ENCODE data around the gene SEMA5B. TPM values are rescaled to one million over a fixed set of nuclear protein-coding genes. Genes with fewer than 3 reads are reported as not detected.

SEMA5B gene
- total and polyA plus RNA-seq, 4 donors: 14.2 to 65.5 (median 39.1) TPM

DNA sequence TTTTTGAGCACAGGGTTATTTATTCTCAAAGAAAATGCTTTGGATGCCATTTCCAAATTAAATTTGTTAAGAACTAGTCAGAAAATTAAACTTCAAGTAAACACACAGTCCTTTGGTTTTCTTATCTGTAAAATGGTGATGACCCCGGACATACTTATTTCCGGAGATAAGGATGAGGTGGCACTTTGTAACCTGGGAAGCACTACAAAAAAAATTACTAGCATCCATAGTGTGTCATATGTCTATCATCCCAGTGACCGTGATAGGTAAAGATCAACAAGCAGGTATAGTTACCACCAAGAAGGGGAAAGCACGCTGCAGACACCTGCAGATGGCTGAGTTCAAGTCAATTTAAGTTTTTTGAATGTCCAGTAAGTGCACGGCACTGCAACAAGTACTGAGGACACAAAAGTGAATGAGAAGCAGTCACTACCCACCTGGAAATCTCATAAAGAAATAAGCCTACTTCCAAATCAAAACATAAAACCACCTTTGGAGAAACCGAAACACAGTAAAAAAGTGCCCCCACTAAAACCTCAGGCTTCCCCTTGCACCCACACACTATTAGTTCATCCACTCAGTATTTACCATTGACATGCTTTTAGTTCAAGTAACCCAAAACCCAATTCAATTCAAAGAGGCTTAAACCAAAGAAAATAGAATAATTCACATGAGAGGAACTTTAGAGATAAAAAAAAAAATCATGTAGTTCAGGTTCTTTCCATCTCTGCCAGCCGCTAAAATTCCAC is 24.6 kb downstream of the SEMA5B start:
- Histone ChIP-seq H3K4me3 (ENCODE audit: low read depth, low read length) (no peak overlapping the region), H3K27me3 (ENCODE audit: control insufficient read depth, insufficient read depth, low read length) (peaks cover 11% of the 10 kb centered on the region), H3K4me1 (ENCODE audit: control insufficient read depth, insufficient read depth, low read length) (peaks cover 13% of the 10 kb centered on the region), H3K27ac (ENCODE audit: low read depth, low read length) (no peak overlapping the region), H3K9me3 (ENCODE audit: control insufficient read depth, insufficient read depth, low read length) (no peaks in the 10 kb centered on the region), H3K36me3 (ENCODE audit: control insufficient read depth, insufficient read depth, low read length) (no peaks in the 10 kb centered on the region)
- no peak for DNase-seq (ENCODE audit: low read depth in 4 of 6, low spot score in 6 of 6)
- WGBS (ENCODE audit: insufficient coverage): 82% methylated on average over 4 of the region's 7 CpGs

DNA sequence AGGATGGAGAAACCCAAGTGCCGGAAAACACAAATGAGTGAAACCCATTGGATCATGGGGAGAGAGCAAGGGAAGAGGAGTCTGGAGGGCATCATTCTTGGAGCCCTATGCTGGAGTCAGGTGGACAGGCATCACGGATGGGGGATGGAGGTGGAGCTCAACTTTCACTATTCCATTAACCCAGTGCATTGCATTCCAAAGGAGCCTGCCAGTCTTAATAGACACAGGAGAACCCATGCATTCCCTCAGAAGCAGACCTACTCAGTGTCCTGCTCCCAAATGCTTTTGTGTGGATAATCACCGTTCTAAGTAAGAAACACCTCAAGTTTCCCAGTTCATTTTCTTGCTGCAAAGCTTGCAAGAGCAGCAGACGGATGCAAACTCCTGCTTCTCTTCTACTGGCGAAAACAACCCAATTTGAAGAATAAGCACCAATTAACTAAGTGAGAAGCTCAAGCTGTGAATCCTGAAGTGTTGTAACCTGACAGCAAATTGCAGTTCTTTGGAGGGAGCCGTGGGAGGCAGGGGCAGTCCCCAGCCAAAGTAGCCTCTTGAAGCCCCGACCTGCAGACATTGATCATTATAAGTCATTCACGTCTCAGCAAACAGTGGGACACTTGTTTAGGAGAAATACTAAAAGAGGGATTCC is 25.3 kb downstream of the SEMA5B start:
- 77% methylated on average over 4 of the region's 8 CpGs for WGBS (ENCODE audit: insufficient coverage)
- no peak overlapping the region for H3K27ac ChIP-seq (ENCODE audit: low read depth, low read length)

DNA sequence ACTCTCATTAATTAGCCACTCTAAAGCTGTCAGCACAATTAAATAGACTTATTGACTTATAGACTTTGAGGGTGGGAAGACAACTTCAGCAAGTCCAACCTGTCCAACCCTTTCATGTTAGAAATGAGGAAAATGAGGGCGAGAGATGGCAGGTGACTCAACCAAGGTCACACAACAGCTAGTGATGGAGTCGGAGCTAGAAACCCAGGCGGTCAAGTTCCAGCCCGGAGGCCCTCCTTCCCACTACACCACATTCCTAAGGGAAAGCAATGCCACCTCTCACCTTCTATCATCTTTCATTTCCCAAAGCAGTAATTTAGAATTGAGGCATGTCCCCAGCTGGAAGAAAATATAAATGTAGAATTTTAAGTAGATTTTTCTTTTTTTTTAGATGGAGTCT is 28.7 kb downstream of the SEMA5B start:
- WGBS (ENCODE audit: insufficient coverage): no CpG with 5 or more reads among the region's 4 CpGs
- Histone ChIP-seq H3K36me3 (ENCODE audit: control insufficient read depth, insufficient read depth, low read length) (peaks cover 3% of the 10 kb centered on the region), H3K27me3 (ENCODE audit: control insufficient read depth, insufficient read depth, low read length) (peaks cover 18% of the 10 kb centered on the region), H3K4me1 (ENCODE audit: control insufficient read depth, insufficient read depth, low read length) (peaks cover 46% of the 10 kb centered on the region), H3K4me3 (ENCODE audit: low read depth, low read length) (no peak overlapping the region), H3K9me3 (ENCODE audit: control insufficient read depth, insufficient read depth, low read length) (no peaks in the 10 kb centered on the region), H3K27ac (ENCODE audit: low read depth, low read length) (no peak overlapping the region)
- DNase-seq (ENCODE audit: low read depth in 4 of 6, low spot score in 6 of 6): no peak

More for the DNA sequence above, 25.3 kb downstream of the SEMA5B start:
- Histone ChIP-seq H3K27me3 (ENCODE audit: control insufficient read depth, insufficient read depth, low read length) (peaks cover 13% of the 10 kb centered on the region), H3K9me3 (ENCODE audit: control insufficient read depth, insufficient read depth, low read length) (no peaks in the 10 kb centered on the region), H3K36me3 (ENCODE audit: control insufficient read depth, insufficient read depth, low read length) (peaks cover 3% of the 10 kb centered on the region), H3K4me3 (ENCODE audit: low read depth, low read length) (no peak overlapping the region), H3K4me1 (ENCODE audit: control insufficient read depth, insufficient read depth, low read length) (peaks cover 20% of the 10 kb centered on the region)
- peak in 1 of 6 donors; percentile 53 for DNase-seq (ENCODE audit: low read depth in 4 of 6, low spot score in 6 of 6)

DNA sequence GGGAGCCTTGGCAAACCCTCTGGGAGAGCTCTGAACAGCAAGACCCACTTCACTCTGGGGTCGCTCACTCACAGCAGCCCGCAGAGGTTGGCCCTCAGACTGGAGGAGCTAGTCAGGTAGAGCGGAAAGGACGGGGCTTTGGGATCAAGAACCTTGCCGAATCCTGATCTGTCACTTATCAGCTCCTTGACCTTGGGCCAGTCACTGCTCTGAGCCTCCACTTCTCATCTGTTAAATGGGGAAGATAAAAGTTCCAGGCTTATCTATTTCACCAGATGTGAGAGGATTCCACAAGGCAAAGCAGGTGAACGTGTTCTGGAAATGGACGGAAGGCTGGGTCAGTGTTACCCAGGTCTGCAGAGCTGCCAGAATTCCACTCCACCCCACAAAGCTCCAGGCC is 29.4 kb downstream of the SEMA5B start:
- H3K36me3 ChIP-seq (ENCODE audit: control insufficient read depth, insufficient read depth, low read length): peaks cover 3% of the 10 kb centered on the region
- no peak overlapping the region for H3K4me3 ChIP-seq (ENCODE audit: low read depth, low read length)
- WGBS (ENCODE audit: insufficient coverage): 99% methylated on average over 6 of the region's 7 CpGs
- peaks cover 18% of the 10 kb centered on the region for H3K27me3 ChIP-seq (ENCODE audit: control insufficient read depth, insufficient read depth, low read length)
- no peaks in the 10 kb centered on the region for H3K9me3 ChIP-seq (ENCODE audit: control insufficient read depth, insufficient read depth, low read length)
- DNase-seq (ENCODE audit: low read depth in 4 of 6, low spot score in 6 of 6): no peak
- peaks cover 52% of the 10 kb centered on the region for H3K4me1 ChIP-seq (ENCODE audit: control insufficient read depth, insufficient read depth, low read length)
- H3K27ac ChIP-seq (ENCODE audit: low read depth, low read length): no peak overlapping the region

DNA sequence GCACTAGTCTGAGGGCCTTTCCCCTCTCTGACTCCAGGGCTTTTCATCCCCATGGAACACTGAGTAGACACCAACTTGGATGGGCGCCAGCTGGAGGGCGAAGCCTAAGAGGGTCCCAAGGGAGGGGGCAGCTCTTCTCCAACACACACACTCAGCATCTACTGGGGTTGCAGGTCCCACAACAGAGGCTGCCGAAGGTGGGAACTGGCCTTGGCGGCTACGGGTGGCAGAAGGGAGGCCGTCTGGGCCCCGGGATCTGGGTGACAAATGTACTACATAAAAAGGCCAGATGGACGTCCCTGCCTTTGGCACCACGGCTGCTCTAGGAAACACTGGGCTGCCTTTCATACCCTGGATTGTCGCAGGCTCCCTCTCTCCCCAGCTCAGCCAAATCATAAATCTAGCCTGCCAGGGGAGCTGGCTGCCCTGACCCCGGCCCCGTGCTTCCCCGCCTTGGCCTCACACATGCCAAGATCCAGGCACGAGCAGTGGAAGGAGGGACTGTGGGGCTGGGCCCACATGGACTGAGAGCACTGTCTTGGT is 31.5 kb downstream of the SEMA5B start:
- 19% methylated on average over 11 of the region's 14 CpGs for WGBS (ENCODE audit: insufficient coverage)
- peak in 5 of 6 donors; percentile 50 to 94 (median 78) for DNase-seq (ENCODE audit: low read depth in 4 of 6, low spot score in 6 of 6)
- H3K27me3 ChIP-seq (ENCODE audit: control insufficient read depth, insufficient read depth, low read length): peaks cover 24% of the 10 kb centered on the region
- peaks cover 67% of the 10 kb centered on the region for H3K4me1 ChIP-seq (ENCODE audit: control insufficient read depth, insufficient read depth, low read length)
- peaks cover 3% of the 10 kb centered on the region for H3K36me3 ChIP-seq (ENCODE audit: control insufficient read depth, insufficient read depth, low read length)
- peak overlapping the region; percentile 62 for H3K27ac ChIP-seq (ENCODE audit: low read depth, low read length)
- no peaks in the 10 kb centered on the region for H3K9me3 ChIP-seq (ENCODE audit: control insufficient read depth, insufficient read depth, low read length)
- no peak overlapping the region for H3K4me3 ChIP-seq (ENCODE audit: low read depth, low read length)

DNA sequence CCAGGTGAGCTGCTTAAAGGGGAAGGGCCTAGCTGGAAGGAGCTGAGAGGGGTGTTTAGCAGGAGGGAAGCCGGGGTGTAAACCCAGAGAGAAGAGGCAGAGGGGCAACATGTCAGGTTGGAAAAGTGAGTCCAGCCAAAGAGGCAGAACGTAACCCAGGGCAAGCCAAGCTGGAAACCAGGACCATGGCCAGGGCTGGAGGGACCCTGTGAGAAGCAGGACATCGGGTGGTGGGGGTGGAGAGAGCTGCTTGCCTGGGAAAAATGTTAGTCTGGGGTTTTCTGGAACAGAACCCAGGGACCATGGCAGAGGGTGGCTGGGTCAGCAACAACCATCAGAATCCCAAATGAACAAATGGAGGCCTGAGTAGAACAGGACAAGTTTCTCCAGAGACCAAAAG is 32.6 kb downstream of the SEMA5B start:
- DNase-seq (ENCODE audit: low read depth in 4 of 6, low spot score in 6 of 6): no peak
- H3K27me3 ChIP-seq (ENCODE audit: control insufficient read depth, insufficient read depth, low read length): peaks cover 24% of the 10 kb centered on the region
- H3K4me1 ChIP-seq (ENCODE audit: control insufficient read depth, insufficient read depth, low read length): peaks cover 64% of the 10 kb centered on the region
- H3K9me3 ChIP-seq (ENCODE audit: control insufficient read depth, insufficient read depth, low read length): no peaks in the 10 kb centered on the region
- no peak overlapping the region for H3K27ac ChIP-seq (ENCODE audit: low read depth, low read length)
- H3K4me3 ChIP-seq (ENCODE audit: low read depth, low read length): no peak overlapping the region
- peaks cover 3% of the 10 kb centered on the region for H3K36me3 ChIP-seq (ENCODE audit: control insufficient read depth, insufficient read depth, low read length)
- WGBS (ENCODE audit: insufficient coverage): 78% methylated on average over 3 of the region's 3 CpGs

DNA sequence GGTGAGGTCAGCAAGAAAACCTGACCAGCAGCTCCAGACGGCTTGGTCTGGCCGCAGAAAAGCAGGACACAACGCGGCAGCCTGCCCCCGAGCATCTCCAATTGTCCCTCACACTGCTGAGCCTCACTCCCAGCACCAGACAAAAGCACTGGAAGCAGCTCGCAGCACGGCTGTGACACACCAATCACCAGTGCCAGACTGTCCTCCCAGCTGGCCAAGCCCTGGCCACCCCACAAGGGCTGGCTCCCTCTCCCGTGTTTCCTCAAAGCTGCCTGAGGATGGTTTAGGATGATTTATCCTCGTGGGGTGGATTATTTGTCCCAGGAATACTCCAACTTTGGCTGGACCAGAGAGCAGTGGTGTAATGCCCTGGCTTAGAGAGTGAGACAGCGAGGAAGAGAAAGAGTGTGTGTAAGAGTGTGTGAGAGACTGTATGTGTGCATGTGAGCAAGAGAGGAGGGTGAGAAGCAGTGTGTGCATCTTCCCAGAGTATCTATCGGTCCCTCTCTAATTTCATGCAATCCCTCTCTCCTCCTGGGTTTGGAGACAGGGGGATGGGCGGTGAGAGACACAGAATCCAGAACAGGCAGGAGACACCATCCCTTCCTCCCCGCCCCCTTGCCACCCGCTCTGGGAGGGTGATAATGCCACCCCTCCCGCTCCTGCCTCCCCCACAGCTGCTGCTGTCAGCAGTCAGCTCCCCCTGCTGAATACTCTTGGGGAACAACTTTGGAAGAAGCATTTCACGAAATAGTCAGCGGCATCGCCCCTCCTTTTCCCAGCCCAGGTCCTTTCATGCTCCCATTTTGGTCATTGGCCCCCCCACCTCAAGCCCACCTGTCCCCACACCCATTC is 34.2 kb downstream of the SEMA5B start:
- no peak overlapping the region for H3K27ac ChIP-seq (ENCODE audit: low read depth, low read length)
- DNase-seq (ENCODE audit: low read depth in 4 of 6, low spot score in 6 of 6): peak in 2 of 6 donors; percentile 76 to 82
- no peak overlapping the region for H3K4me3 ChIP-seq (ENCODE audit: low read depth, low read length)
- H3K4me1 ChIP-seq (ENCODE audit: control insufficient read depth, insufficient read depth, low read length): peaks cover 76% of the 10 kb centered on the region
- H3K36me3 ChIP-seq (ENCODE audit: control insufficient read depth, insufficient read depth, low read length): peaks cover 3% of the 10 kb centered on the region
- peaks cover 31% of the 10 kb centered on the region for H3K27me3 ChIP-seq (ENCODE audit: control insufficient read depth, insufficient read depth, low read length)
- no peaks in the 10 kb centered on the region for H3K9me3 ChIP-seq (ENCODE audit: control insufficient read depth, insufficient read depth, low read length)
- 26% methylated on average over 14 of the region's 18 CpGs for WGBS (ENCODE audit: insufficient coverage)

DNA sequence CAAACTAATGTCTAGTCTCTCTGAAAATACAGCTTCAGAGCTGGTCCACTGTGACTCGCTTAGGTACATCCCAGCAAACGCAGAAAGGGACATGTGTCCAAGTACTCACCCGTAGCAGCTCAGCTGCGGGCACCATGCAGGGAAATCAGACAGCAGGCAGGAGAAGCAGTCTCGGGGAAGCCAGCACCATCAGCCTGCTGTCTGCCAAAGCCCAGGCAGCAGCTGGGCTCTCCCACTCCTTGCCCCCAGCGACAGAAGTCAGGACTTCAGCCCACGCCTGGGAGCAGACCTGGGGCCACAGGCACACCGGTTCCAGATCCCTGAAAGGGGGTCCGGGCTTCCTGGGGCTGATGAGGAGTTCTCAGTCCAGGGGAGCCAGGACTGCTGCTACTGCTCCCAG is 34.9 kb downstream of the SEMA5B start:
- H3K27me3 ChIP-seq (ENCODE audit: control insufficient read depth, insufficient read depth, low read length): peaks cover 28% of the 10 kb centered on the region
- H3K36me3 ChIP-seq (ENCODE audit: control insufficient read depth, insufficient read depth, low read length): peaks cover 2% of the 10 kb centered on the region
- H3K4me1 ChIP-seq (ENCODE audit: control insufficient read depth, insufficient read depth, low read length): peaks cover 71% of the 10 kb centered on the region
- H3K27ac ChIP-seq (ENCODE audit: low read depth, low read length): peak overlapping the region; percentile 8
- no peaks in the 10 kb centered on the region for H3K9me3 ChIP-seq (ENCODE audit: control insufficient read depth, insufficient read depth, low read length)
- H3K4me3 ChIP-seq (ENCODE audit: low read depth, low read length): no peak overlapping the region
- WGBS (ENCODE audit: insufficient coverage): 39% methylated on average over 9 of the region's 9 CpGs
- peak in 2 of 6 donors; percentile 64 to 68 for DNase-seq (ENCODE audit: low read depth in 4 of 6, low spot score in 6 of 6)

DNA sequence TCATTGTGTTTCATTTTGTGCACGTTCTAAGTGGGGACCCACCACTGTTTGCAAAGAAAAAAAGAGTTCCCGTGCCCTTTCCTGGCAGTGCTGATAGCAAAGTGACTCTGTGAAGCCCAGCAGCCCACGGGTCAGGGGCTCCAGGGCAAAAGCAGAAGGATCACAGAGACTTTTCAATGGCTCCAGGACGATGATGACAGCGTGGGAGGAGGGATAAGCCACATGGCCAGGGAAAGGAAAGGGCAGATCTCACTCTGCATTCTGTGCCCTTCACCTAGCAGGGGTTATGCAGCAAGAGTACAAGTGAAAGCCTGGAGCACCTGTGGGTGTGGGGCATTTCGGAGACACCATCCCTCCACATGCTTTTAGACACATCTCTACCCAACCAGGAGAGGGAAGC is 35.4 kb downstream of the SEMA5B start:
- Histone ChIP-seq H3K4me1 (ENCODE audit: control insufficient read depth, insufficient read depth, low read length) (peaks cover 71% of the 10 kb centered on the region), H3K36me3 (ENCODE audit: control insufficient read depth, insufficient read depth, low read length) (no peaks in the 10 kb centered on the region), H3K27me3 (ENCODE audit: control insufficient read depth, insufficient read depth, low read length) (peaks cover 26% of the 10 kb centered on the region), H3K27ac (ENCODE audit: low read depth, low read length) (no peak overlapping the region), H3K4me3 (ENCODE audit: low read depth, low read length) (no peak overlapping the region), H3K9me3 (ENCODE audit: control insufficient read depth, insufficient read depth, low read length) (no peaks in the 10 kb centered on the region)
- no peak for DNase-seq (ENCODE audit: low read depth in 4 of 6, low spot score in 6 of 6)
- WGBS (ENCODE audit: insufficient coverage): 60% methylated on average over 5 of the region's 6 CpGs

Measured in spinal cord (tissue), 10 donors.